Measurements from ENCODE around the gene QKI.

DNA sequence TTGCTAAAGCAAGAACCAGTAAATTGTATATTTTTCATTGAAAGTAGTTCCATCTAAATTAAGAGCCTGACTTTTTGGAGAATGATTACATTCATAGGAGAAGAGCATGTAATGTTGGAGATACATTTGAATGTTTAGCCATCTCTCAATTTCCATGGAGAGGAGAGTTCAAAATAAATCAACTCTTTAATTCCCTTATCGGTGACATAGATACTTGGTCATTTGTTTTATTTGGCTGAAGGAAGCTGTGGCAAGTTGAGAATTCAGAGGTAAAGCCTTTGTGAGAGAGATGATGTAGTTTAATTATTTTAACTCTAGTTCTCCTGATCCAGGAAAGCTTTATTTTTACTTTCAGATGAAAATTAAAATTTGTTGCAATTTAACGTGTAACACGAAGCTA is 22.3 kb downstream of the QKI start:
- TF ChIP-seq POLR2A (IDR thresholded peaks at IDR 0.05), result no peak
- no peak for TF ChIP-seq CTCF (IDR thresholded peaks at IDR 0.05)
